CD4-positive, alpha-beta memory T cell (primary cell): ENCODE data around the gene FBN2. TPM values are rescaled to one million over a fixed set of nuclear protein-coding genes. Genes with fewer than 3 reads are reported as not detected.

ENCODE experiments used
- CTCF ChIA-PET: fragments of 350-600 bp; sonication (Branson Sonifier 250); formaldehyde crosslinking; loops from one replicate; lab custom pipeline; 2021; ENCODE audit warnings: inconsistent platforms; ENCODE audit not compliant: partially characterized antibody; lab: Charles Lee
- POLR2A ChIA-PET: fragments of 350-600 bp; sonication (Branson Sonifier 250); formaldehyde crosslinking; loops from one replicate; lab custom pipeline; 2021; ENCODE audit not compliant: partially characterized antibody; lab: Charles Lee
- DNase-seq, 5 donors: peaks; one replicate each; pipeline versions ENCODE4 v3.0.0 to v3.0.0-alpha.2; 2020 to 2022; ENCODE audit warnings: mixed read lengths in 1 of 5
- H3K27ac ChIP-seq: one replicate; pipeline ENCODE4 v1.7.0; 2013; ENCODE audit warnings: low read depth, low read length
- H3K27me3 ChIP-seq: 2 replicates; pipeline ENCODE4 v1.7.0; 2013; ENCODE audit warnings: mild to moderate bottlenecking, low read length, moderate library complexity; ENCODE audit not compliant: insufficient read depth
- H3K36me3 ChIP-seq: 2 replicates; pipeline ENCODE4 v1.7.0; 2013; ENCODE audit warnings: mild to moderate bottlenecking, low read length, moderate library complexity; ENCODE audit not compliant: insufficient read depth
- H3K4me1 ChIP-seq: 2 replicates; pipeline ENCODE4 v1.7.0; 2013; ENCODE audit warnings: mild to moderate bottlenecking, low read length, moderate library complexity; ENCODE audit not compliant: insufficient read depth
- H3K4me3 ChIP-seq, 2 donors: one replicate each; pipeline ENCODE4 v1.7.0; 2013; ENCODE audit warnings: low read length in 2 of 2, mild to moderate bottlenecking in 1 of 2
- H3K9me3 ChIP-seq, 2 donors: one replicate each; pipeline ENCODE4 v1.7.0; 2013; ENCODE audit warnings: low read length in 2 of 2, control low read depth in 1 of 2; ENCODE audit not compliant: control insufficient read depth in 1 of 2
- H3K27ac Mint-ChIP-seq, 7 donors: one replicate each; pipeline ENCODE4 v1.8.0; 2020 to 2021; ENCODE audit warnings: mixed read lengths in 7 of 7, mild to moderate bottlenecking in 6 of 7, inconsistent platforms in 3 of 7, moderate library complexity in 3 of 7
- H3K27me3 Mint-ChIP-seq, 2 donors: one replicate each; pipeline ENCODE4 v1.8.0; 2020 to 2021; ENCODE audit warnings: mixed read lengths in 2 of 2
- H3K36me3 Mint-ChIP-seq, 2 donors: one replicate each; pipeline ENCODE4 v1.8.0; 2020 to 2021; ENCODE audit warnings: mixed read lengths in 2 of 2, inconsistent platforms in 1 of 2, mild to moderate bottlenecking in 1 of 2
- H3K4me1 Mint-ChIP-seq, 4 donors: one replicate each; pipeline ENCODE4 v1.8.0; 2020 to 2021; ENCODE audit warnings: mixed read lengths in 4 of 4, mild to moderate bottlenecking in 1 of 4
- H3K4me3 Mint-ChIP-seq, 8 donors: one replicate each; pipeline ENCODE4 v1.8.0; 2020 to 2021; ENCODE audit warnings: mixed read lengths in 8 of 8, mild to moderate bottlenecking in 7 of 8, moderate library complexity in 6 of 8, inconsistent platforms in 3 of 8
- H3K9me3 Mint-ChIP-seq, 8 donors: one replicate each; pipeline ENCODE4 v1.8.0; 2020 to 2021; ENCODE audit warnings: mixed read lengths in 8 of 8, mild to moderate bottlenecking in 5 of 8, inconsistent platforms in 3 of 8, moderate library complexity in 1 of 8
- intact Hi-C: fragments of 100-400 bp; cut with micrococcal nuclease; formaldehyde crosslinking; loops from one replicate; pipeline ENCODE4 v1.15.1; 2023
- polyA plus RNA-seq, 2 donors: library from polyadenylated mRNA; unstranded; fragments of 300-500 nt; fragmentation: Illumina TruSeq; gene quantifications; one replicate each; pipeline ENCODE4 v1.2.3, GENCODE V29; 2021
- total RNA-seq, 2 experiments: library from RNA; stranded (reverse); gene quantifications; one replicate each; pipeline ENCODE4 v1.2.3, GENCODE V29; 2021

The FBN2 gene
- total and polyA plus RNA-seq, 4 experiments from 2014 or later: 0.15 to 0.30 TPM; not detected in 2

- POLR2A ChIA-PET: no interaction called here
Observed at GRCh38 chr5:128339585-128339984, 198.5 kb downstream of the FBN2 start.

GRCh38 chr5:128338649-128339048, 199.4 kb downstream of the FBN2 start:
- Mint-ChIP-seq H3K4me3 (no peak overlapping the region), H3K27ac (no peak overlapping the region), H3K27me3 (peaks cover 0 to 4% of the 10 kb centered on the region in 2 donors), H3K4me1 (no peaks in the 10 kb centered on the region), H3K9me3 (peaks cover 0 to 7% (median 0%) of the 10 kb centered on the region in 8 donors), H3K36me3 (no peaks in the 10 kb centered on the region)
- Histone ChIP-seq H3K27ac (no peak overlapping the region), H3K9me3 (no peaks in the 10 kb centered on the region), H3K4me1 (no peaks in the 10 kb centered on the region), H3K36me3 (no peaks in the 10 kb centered on the region), H3K4me3 (no peak overlapping the region), H3K27me3 (no peaks in the 10 kb centered on the region)
- POLR2A ChIA-PET: no interaction called here
- DNase-seq: no peak
- intact Hi-C loops: no loop called here
- CTCF ChIA-PET: no interaction called here

More at GRCh38 chr5:128339585-128339984, 198.5 kb downstream of the FBN2 start:
- Histone ChIP-seq H3K4me1 (no peaks in the 10 kb centered on the region), H3K4me3 (no peak overlapping the region), H3K27me3 (no peaks in the 10 kb centered on the region), H3K9me3 (no peaks in the 10 kb centered on the region), H3K27ac (no peak overlapping the region), H3K36me3 (no peaks in the 10 kb centered on the region)
- H3K36me3 Mint-ChIP-seq: no peaks in the 10 kb centered on the region
- H3K27me3 Mint-ChIP-seq: peaks cover 0 to 2% of the 10 kb centered on the region in 2 donors
- no peak for DNase-seq
- H3K4me3 Mint-ChIP-seq: no peak overlapping the region
- no peaks in the 10 kb centered on the region for H3K4me1 Mint-ChIP-seq
- CTCF ChIA-PET: no interaction called here
- intact Hi-C loops: no loop called here
- no peak overlapping the region for H3K27ac Mint-ChIP-seq
- peaks cover 0 to 7% (median 0%) of the 10 kb centered on the region in 8 donors for H3K9me3 Mint-ChIP-seq

DNA sequence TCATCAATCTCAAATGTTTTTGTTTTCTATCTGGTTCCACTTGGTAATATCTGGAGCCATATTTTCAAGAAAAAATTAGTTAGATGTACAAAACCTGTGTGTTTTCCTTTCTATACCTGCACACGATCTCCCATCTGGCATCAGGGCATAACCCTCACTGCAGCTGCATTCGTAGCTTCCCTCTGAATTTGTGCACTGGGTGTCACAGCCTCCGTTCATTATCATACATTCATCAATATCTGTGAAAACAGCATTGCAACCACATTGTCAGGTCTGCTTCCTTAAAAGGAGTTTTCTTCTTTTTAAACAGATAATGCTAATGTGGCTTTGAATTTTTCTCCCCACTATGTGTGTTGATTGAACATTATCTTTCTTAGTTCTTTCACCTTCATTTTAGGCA, 202.7 kb downstream of the FBN2 start:
- Mint-ChIP-seq H3K4me1 (no peaks in the 10 kb centered on the region), H3K9me3 (peaks cover 0 to 4% (median 0%) of the 10 kb centered on the region in 8 donors), H3K4me3 (no peak overlapping the region), H3K27ac (no peak overlapping the region), H3K36me3 (no peaks in the 10 kb centered on the region), H3K27me3 (peaks cover 0 to 2% of the 10 kb centered on the region in 2 donors)
- intact Hi-C loops: no loop called here
- no peaks in the 10 kb centered on the region for H3K4me1 ChIP-seq
- H3K4me3 ChIP-seq: no peak overlapping the region
- H3K27ac ChIP-seq: no peak overlapping the region
- no peaks in the 10 kb centered on the region for H3K36me3 ChIP-seq
- no peak for DNase-seq
- ChIA-PET POLR2A (no interaction called here), CTCF (no interaction called here)
- H3K9me3 ChIP-seq: no peaks in the 10 kb centered on the region
- H3K27me3 ChIP-seq: no peaks in the 10 kb centered on the region

DNA sequence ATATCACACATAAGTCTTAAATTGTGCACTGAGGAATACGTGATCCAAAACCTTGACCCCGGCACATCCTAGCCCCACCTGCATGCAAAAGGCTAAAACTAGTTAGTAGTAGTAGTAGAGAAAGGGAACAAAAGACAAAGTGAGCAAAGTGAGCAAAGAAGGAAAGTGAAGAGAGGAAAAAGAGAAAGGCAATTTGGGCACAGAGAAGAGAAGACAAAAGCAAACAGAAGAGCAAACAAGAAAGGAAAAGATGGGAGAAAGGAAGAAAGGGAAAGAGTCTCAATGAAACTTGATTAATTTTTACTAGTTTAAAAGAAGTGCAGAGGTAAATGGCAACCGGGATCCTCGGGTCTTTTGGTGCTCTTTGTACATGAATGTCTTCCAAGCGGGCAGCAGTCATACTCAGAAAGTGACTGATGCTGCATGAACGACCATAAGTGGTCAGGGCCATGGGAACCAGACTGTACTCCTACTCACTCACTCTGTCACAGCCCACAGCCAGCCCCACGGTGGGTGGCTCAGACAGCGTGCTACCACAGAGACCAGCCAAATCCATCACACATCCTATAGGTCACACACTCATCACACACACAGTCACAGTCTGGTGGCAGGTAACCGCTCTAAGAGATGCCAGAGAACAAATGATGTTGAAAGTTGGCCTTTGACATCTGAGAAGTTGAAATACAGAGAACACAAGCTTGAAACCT, 203.9 kb downstream of the FBN2 start:
- ChIA-PET CTCF (no interaction called here), POLR2A (no interaction called here)
- no peak for DNase-seq
- H3K4me3 Mint-ChIP-seq: no peak overlapping the region
- H3K27ac ChIP-seq: no peak overlapping the region
- no peaks in the 10 kb centered on the region for H3K4me1 Mint-ChIP-seq
- no peaks in the 10 kb centered on the region for H3K36me3 Mint-ChIP-seq
- H3K27me3 ChIP-seq: no peaks in the 10 kb centered on the region
- intact Hi-C loops: no loop called here
- peaks cover 0 to 4% (median 0%) of the 10 kb centered on the region in 8 donors for H3K9me3 Mint-ChIP-seq
- H3K27ac Mint-ChIP-seq: no peak overlapping the region
- no peaks in the 10 kb centered on the region for H3K36me3 ChIP-seq
- H3K27me3 Mint-ChIP-seq: peaks cover 0 to 2% of the 10 kb centered on the region in 2 donors
- H3K9me3 ChIP-seq: no peaks in the 10 kb centered on the region
- H3K4me1 ChIP-seq: no peaks in the 10 kb centered on the region
- H3K4me3 ChIP-seq: no peak overlapping the region

DNA sequence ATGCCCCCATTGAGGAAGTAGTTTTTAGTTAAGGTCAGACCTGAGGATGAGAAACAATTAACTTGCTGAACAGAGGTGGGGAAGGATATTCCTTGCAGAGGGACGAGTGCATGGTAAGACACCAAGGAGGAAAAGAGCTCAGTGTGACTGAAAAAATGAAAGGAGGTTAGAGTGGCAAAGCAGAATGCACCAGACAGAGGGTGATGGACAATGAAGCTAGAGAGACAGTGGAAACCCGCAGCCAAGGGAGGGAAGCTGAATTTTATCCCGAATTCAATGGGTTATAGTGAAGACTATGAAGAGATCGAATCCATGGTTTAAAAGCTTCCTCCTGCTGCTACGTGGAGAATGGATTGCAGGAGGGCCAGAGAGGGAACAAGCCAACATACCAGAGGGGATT, 206.8 kb downstream of the FBN2 start:
- intact Hi-C loops: no loop called here
- no peaks in the 10 kb centered on the region for H3K4me1 Mint-ChIP-seq
- no peaks in the 10 kb centered on the region for H3K36me3 Mint-ChIP-seq
- POLR2A ChIA-PET: no interaction called here
- no peaks in the 10 kb centered on the region for H3K27me3 ChIP-seq
- peaks cover 0 to 2% of the 10 kb centered on the region in 2 donors for H3K27me3 Mint-ChIP-seq
- H3K9me3 ChIP-seq: no peaks in the 10 kb centered on the region
- no peaks in the 10 kb centered on the region for H3K4me1 ChIP-seq
- H3K9me3 Mint-ChIP-seq: peaks cover 0 to 4% (median under 1%) of the 10 kb centered on the region in 8 donors
- no peak overlapping the region for H3K4me3 Mint-ChIP-seq
- DNase-seq: no peak
- H3K36me3 ChIP-seq: no peaks in the 10 kb centered on the region
- no peak overlapping the region for H3K27ac ChIP-seq
- no peak overlapping the region for H3K4me3 ChIP-seq
- CTCF ChIA-PET: no interaction called here
- H3K27ac Mint-ChIP-seq: no peak overlapping the region

DNA sequence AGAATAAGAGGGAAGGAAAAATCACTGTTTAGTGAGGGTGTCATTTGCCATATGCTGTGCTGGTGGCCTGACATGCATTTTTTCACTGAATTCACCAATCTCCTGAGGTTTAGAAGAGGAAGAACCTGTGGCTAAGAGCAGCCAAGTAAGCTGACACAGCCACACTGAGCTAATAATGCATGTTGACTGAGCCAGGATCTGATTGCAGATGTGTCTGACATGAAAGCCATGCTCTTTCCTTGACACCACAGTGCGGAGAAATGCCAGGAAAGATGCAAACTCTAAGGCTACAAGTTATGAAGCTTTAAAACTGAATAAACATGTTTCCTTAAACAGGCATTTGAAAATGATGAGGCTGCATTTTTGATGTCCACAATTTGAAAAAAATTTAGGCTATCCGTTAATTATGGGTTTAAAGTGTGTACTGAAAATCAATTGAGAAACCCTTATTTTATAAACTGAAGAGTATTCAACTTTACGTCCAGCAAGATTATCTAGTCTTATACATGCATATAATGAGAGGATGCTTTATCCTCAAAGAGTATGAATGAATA, 208.6 kb downstream of the FBN2 start:
- no peak for DNase-seq
- no peaks in the 10 kb centered on the region for H3K9me3 ChIP-seq
- no peak overlapping the region for H3K27ac ChIP-seq
- H3K27me3 ChIP-seq: no peaks in the 10 kb centered on the region
- H3K4me3 Mint-ChIP-seq: no peak overlapping the region
- CTCF ChIA-PET: no interaction called here
- H3K36me3 Mint-ChIP-seq: no peaks in the 10 kb centered on the region
- peaks cover 0 to 2% of the 10 kb centered on the region in 2 donors for H3K27me3 Mint-ChIP-seq
- POLR2A ChIA-PET: no interaction called here
- H3K36me3 ChIP-seq: no peaks in the 10 kb centered on the region
- H3K27ac Mint-ChIP-seq: no peak overlapping the region
- H3K4me3 ChIP-seq: no peak overlapping the region
- no peaks in the 10 kb centered on the region for H3K4me1 Mint-ChIP-seq
- peaks cover 0 to 6% (median 2%) of the 10 kb centered on the region in 8 donors for H3K9me3 Mint-ChIP-seq
- intact Hi-C loops: no loop called here
- H3K4me1 ChIP-seq: no peaks in the 10 kb centered on the region

DNA sequence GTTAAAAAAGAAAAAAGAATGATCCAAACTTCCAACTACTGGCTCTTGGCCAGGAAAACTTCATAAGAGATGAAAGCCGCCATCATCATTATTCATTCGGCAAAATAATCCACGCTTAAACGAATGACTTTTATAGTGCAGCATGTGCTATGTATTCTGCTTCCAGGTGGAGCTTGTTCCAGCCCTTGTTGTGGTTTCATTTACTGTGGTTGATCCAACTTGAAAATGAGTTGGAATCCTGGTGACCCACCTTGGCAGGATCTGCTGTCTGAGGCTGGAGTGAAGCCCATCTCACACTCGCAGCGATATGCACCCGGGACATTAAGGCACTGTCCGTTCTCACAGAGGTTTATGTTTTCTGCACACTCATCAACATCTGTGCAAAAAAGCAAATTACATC, 209.6 kb downstream of the FBN2 start:
- no peak for DNase-seq
- Histone ChIP-seq H3K4me1 (no peaks in the 10 kb centered on the region), H3K27ac (no peak overlapping the region), H3K36me3 (no peaks in the 10 kb centered on the region), H3K4me3 (no peak overlapping the region), H3K27me3 (no peaks in the 10 kb centered on the region), H3K9me3 (no peaks in the 10 kb centered on the region)
- H3K36me3 Mint-ChIP-seq: no peaks in the 10 kb centered on the region
- POLR2A ChIA-PET: no interaction called here
- H3K9me3 Mint-ChIP-seq: peaks cover 0 to 6% (median 3%) of the 10 kb centered on the region in 8 donors
- intact Hi-C loops: no loop called here
- no peaks in the 10 kb centered on the region for H3K4me1 Mint-ChIP-seq
- H3K27me3 Mint-ChIP-seq: no peaks in the 10 kb centered on the region
- H3K4me3 Mint-ChIP-seq: no peak overlapping the region
- CTCF ChIA-PET: no interaction called here
- H3K27ac Mint-ChIP-seq: no peak overlapping the region
